SK-N-SH (cell line): ENCODE data around the gene TSHZ2. TPM values are rescaled to one million over a fixed set of nuclear protein-coding genes. Genes with fewer than 3 reads are reported as not detected.
"Not testable (repeated sequence)": the region's sequence is repeated elsewhere in the genome, so short reads cannot be mapped to it uniquely, and the experiment has no call there.

ENCODE experiments used
- CTCF ChIA-PET: fragments of 300-600, 350-600 bp; formaldehyde crosslinking; extraction: SDS; loops from one replicate; lab custom pipeline; 2021; lab: Yijun Ruan, JAX
- POLR2A ChIA-PET: fragments of 350-600 bp; sonication (Branson Sonifier 250); formaldehyde crosslinking; extraction: SDS; loops from one replicate; lab custom pipeline; 2020; ENCODE audit warnings: antibody characterized with exemption, inconsistent platforms; lab: Yijun Ruan, JAX
- DNase-seq: peaks from one replicate; pipeline ENCODE4 v3.0.0; 2012
- H2AFZ ChIP-seq: fragments of 200-600 bp; sonication (generic); 2 replicates; pipeline ENCODE4 v1.8.1; 2016; ENCODE audit warnings: antibody characterized with exemption, mild to moderate bottlenecking, low read depth
- H3F3A ChIP-seq: fragments of 200-600 bp; sonication (generic); replicated peaks from 2 replicates; pipeline ENCODE3; 2016; ENCODE audit warnings: antibody characterized with exemption, mild to moderate bottlenecking; ENCODE audit not compliant: insufficient read depth
- H3K27ac ChIP-seq, 2 experiments: fragments of 200-500 bp in 1 of 2; fragments of 200-600 bp in 1 of 2; sonication (Bioruptor generic) in 1 of 2; sonication (generic), shearing (Covaris generic) in 1 of 2; 2 replicates each; pipeline versions ENCODE4 v1.5.1 to v1.6.1; 2014 to 2016; ENCODE audit warnings: low read depth in 2 of 2, inconsistent platforms in 1 of 2, low read length in 1 of 2, mild to moderate bottlenecking in 1 of 2, mixed read lengths in 1 of 2
- H3K27me3 ChIP-seq: fragments of 200-600 bp; sonication (generic), shearing (Covaris generic); 2 replicates; pipeline ENCODE4 v1.6.1; 2016; ENCODE audit warnings: mixed run types; ENCODE audit not compliant: insufficient read depth
- H3K36me3 ChIP-seq, 2 experiments: fragments of 200-500 bp in 1 of 2; fragments of 200-600 bp in 1 of 2; sonication (Bioruptor generic) in 1 of 2; sonication (generic) in 1 of 2; replicated peaks in 1 of 2; 2 replicates each; pipeline versions ENCODE3 to v1.5.1; 2014 to 2016; ENCODE audit warnings: low read length in 1 of 2, mild to moderate bottlenecking in 1 of 2; ENCODE audit not compliant: insufficient read depth in 2 of 2, control insufficient read depth in 1 of 2
- H3K4me1 ChIP-seq, 2 experiments: fragments of 200-500 bp in 1 of 2; fragments of 200-600 bp in 1 of 2; sonication (Bioruptor generic) in 1 of 2; sonication (generic), shearing (Covaris generic) in 1 of 2; 2 replicates each; pipeline versions ENCODE4 v1.5.1 to v1.6.1; 2014 to 2016; ENCODE audit warnings: low read depth in 1 of 2, low read length in 1 of 2, mixed run types in 1 of 2; ENCODE audit not compliant: insufficient read depth in 2 of 2, control insufficient read depth in 1 of 2
- H3K4me2 ChIP-seq: fragments of 200-600 bp; sonication (generic), shearing (Covaris generic); 2 replicates; pipeline ENCODE4 v1.6.1; 2017; ENCODE audit warnings: mixed run types
- H3K4me3 ChIP-seq, 2 experiments: fragments of 200-500 bp in 1 of 2; fragments of 200-600 bp in 1 of 2; sonication (Bioruptor generic) in 1 of 2; sonication (generic), shearing (Covaris generic) in 1 of 2; 2 replicates each; pipeline versions ENCODE4 v1.5.1 to v1.8.1; 2014 to 2016; ENCODE audit warnings: low read depth in 2 of 2, inconsistent platforms in 1 of 2, low read length in 1 of 2, mild to moderate bottlenecking in 1 of 2, mixed read lengths in 1 of 2, moderate library complexity in 1 of 2
- H3K79me2 ChIP-seq: fragments of 200-600 bp; sonication (generic); 2 replicates; pipeline ENCODE4 v1.8.1; 2017; ENCODE audit warnings: mild to moderate bottlenecking; ENCODE audit not compliant: insufficient read depth
- H3K9ac ChIP-seq: fragments of 200-600 bp; sonication (generic); 2 replicates; pipeline ENCODE4 v1.6.1; 2017; ENCODE audit warnings: mixed run types
- H3K9me2 ChIP-seq: fragments of 200-600 bp; sonication (generic); 2 replicates; pipeline ENCODE4 v1.6.1; 2017; ENCODE audit warnings: mixed run types
- H3K9me3 ChIP-seq: fragments of 200-600 bp; sonication (generic); 2 replicates; pipeline ENCODE4 v1.6.1; 2017; ENCODE audit warnings: mixed run types, mild to moderate bottlenecking, moderate library complexity
- H4K20me1 ChIP-seq: fragments of 200-600 bp; sonication (generic); 2 replicates; pipeline ENCODE4 v1.6.1; 2017; ENCODE audit warnings: mild to moderate bottlenecking, mixed run types; ENCODE audit not compliant: insufficient read depth
- CHD2 ChIP-seq: fragments of 150-350 bp; IDR thresholded peaks from 2 replicates; pipeline ENCODE4 v1.6.1; 2018; ENCODE audit warnings: low read length; ENCODE audit not compliant: partially characterized antibody
- ELF1 ChIP-seq: IDR thresholded peaks from 2 replicates; pipeline ENCODE4 v1.4.0; 2012
- EP300 ChIP-seq, 2 experiments: IDR thresholded peaks; 2 replicates each; pipeline versions ENCODE4 v1.4.0 to v1.6.1; 2012; ENCODE audit warnings: borderline replicate concordance in 1 of 2, low read depth in 1 of 2, low read length in 1 of 2
- EZH2phosphoT487 ChIP-seq: fragments of 200-600 bp; sonication (generic); IDR thresholded peaks from 2 replicates; pipeline ENCODE4 v1.6.1; 2017; ENCODE audit warnings: low read depth, mixed run types, mild to moderate bottlenecking, antibody characterized with exemption, moderate library complexity, borderline replicate concordance
- FOSL2 ChIP-seq: IDR thresholded peaks from 2 replicates; pipeline ENCODE4 v1.4.0; 2012; ENCODE audit warnings: low read depth, mild to moderate bottlenecking, moderate library complexity, borderline replicate concordance
- FOXJ3 ChIP-seq: sonication (generic); formaldehyde crosslinking; IDR thresholded peaks from 2 replicates; pipeline ENCODE4 v1.5.1; 2020; ENCODE audit warnings: mild to moderate bottlenecking, missing genetic modification reagents
- FOXM1 ChIP-seq: IDR thresholded peaks from 2 replicates; pipeline ENCODE4 v1.4.0; 2012; ENCODE audit warnings: low read depth, mild to moderate bottlenecking
- NRF1 ChIP-seq: IDR thresholded peaks from 2 replicates; pipeline ENCODE4 v1.6.1; 2012; ENCODE audit warnings: low read depth, mild to moderate bottlenecking, low read length
- RAD21 ChIP-seq: IDR thresholded peaks from 2 replicates; pipeline ENCODE4 v1.6.1; 2012; ENCODE audit warnings: mild to moderate bottlenecking, low read length
- RCOR1 ChIP-seq: fragments of 150-350 bp; IDR thresholded peaks from 2 replicates; pipeline ENCODE4 v1.6.1; 2017; ENCODE audit warnings: antibody characterized with exemption, low read length
- REST ChIP-seq: IDR thresholded peaks from 2 replicates; pipeline ENCODE4 v1.6.1; 2012; ENCODE audit warnings: mild to moderate bottlenecking, low read depth, low read length, moderate library complexity
- SIN3A ChIP-seq: IDR thresholded peaks from 2 replicates; pipeline ENCODE4 v1.6.1; 2012; ENCODE audit warnings: low read depth, mild to moderate bottlenecking, low read length, moderate library complexity, borderline replicate concordance
- SMC3 ChIP-seq: IDR thresholded peaks from 2 replicates; pipeline ENCODE4 v1.6.1; 2012; ENCODE audit warnings: low read depth, low read length, improper control_type of control experiment
- TAF1 ChIP-seq: IDR thresholded peaks from 2 replicates; pipeline ENCODE4 v1.6.1; 2012; ENCODE audit warnings: low read depth, mild to moderate bottlenecking, low read length, moderate library complexity, borderline replicate concordance
- TCF12 ChIP-seq: IDR thresholded peaks from 2 replicates; pipeline ENCODE4 v1.4.0; 2012
- TEAD4 ChIP-seq: IDR thresholded peaks from 2 replicates; pipeline ENCODE4 v1.4.0; 2012; ENCODE audit warnings: mild to moderate bottlenecking, borderline replicate concordance; ENCODE audit not compliant: insufficient read depth
- USF1 ChIP-seq: IDR thresholded peaks from 2 replicates; pipeline ENCODE4 v1.4.0; 2012; ENCODE audit warnings: low read depth, borderline replicate concordance
- USF2 ChIP-seq: fragments of 150-350 bp; IDR thresholded peaks from 2 replicates; pipeline ENCODE4 v1.6.1; 2017; ENCODE audit warnings: antibody characterized with exemption, low read length, low read depth, borderline replicate concordance
- ZBTB33 ChIP-seq: IDR thresholded peaks from 2 replicates; pipeline ENCODE4 v1.4.0; 2012; ENCODE audit warnings: low read depth, borderline replicate concordance
- WGBS: methylation state at CpG from one replicate; pipeline ENCODE4 v1.1.6; 2017; ENCODE audit warnings: low lambda C conversion rate; 5-methylcytosine and 5-hydroxymethylcytosine counted together
- polyA plus RNA-seq, 3 experiments: library from polyadenylated mRNA; depleted of rRNA; stranded (reverse); fragments of >200 nt; gene quantifications; 2 replicates each; pipeline ENCODE4 v1.2.3, GENCODE V29; 2012
- TF ChIP-seq, protein P1 (sequence below): fragments of 150-350 bp; IDR thresholded peaks from 2 replicates; pipeline ENCODE4 v1.6.1; 2016; ENCODE audit warnings: mild to moderate bottlenecking, low read depth, low read length

The TSHZ2 gene
- polyA plus RNA-seq, 1 of the 3 experiments (the other 2 are of a cell fraction), result 0.13 TPM

DNA sequence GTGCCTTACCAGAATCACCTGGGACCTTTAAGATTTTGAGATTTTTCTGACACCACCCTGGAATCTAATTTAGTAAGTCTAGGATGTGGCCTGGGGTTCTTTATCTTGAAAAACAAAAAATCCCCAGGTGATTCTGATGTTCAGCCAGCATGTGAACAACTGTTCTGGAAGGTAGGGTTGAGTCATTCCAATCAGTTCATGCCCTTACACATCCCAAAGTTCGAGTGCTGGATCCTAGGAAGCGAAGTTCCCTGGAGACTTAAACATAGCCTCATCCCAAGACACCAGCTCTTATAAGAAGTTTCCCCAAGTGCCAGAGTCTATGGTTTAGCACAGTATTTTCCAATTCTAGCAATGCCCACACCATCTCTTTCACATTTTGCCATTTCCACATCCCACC, 6.3 kb upstream of the TSHZ2 start:
- Histone ChIP-seq H3K79me2 (no peaks in the 10 kb centered on the region), H3K4me3 (no peak overlapping the region), H3K9ac (no peak overlapping the region), H3K4me2 (no peak overlapping the region), H3F3A (no peaks in the 10 kb centered on the region), H3K36me3 (no peaks in the 10 kb centered on the region), H4K20me1 (no peaks in the 10 kb centered on the region), H3K27ac (no peak overlapping the region), H3K27me3 (no peaks in the 10 kb centered on the region), H2AFZ (no peak overlapping the region), H3K9me3 (no peaks in the 10 kb centered on the region), H3K9me2 (no peaks in the 10 kb centered on the region), H3K4me1 (no peaks in the 10 kb centered on the region)
- TF ChIP-seq CHD2 (no peak), USF2 (no peak), SMC3 (no peak), RAD21 (no peak), REST (no peak), FOXM1 (no peak), SIN3A (no peak), ELF1 (no peak), TAF1 (no peak), EP300 (IDR thresholded peaks at IDR 0.05; ENCODE audit: borderline replicate concordance in 1 of 2, low read depth in 1 of 2, low read length in 1 of 2) (no peak), RCOR1 (no peak), TCF12 (no peak), ZBTB33 (no peak), USF1 (no peak), NRF1 (no peak), FOSL2 (no peak), FOXJ3 (CRISPR knock-in tag) (no peak), TEAD4 (no peak), EZH2phosphoT487 (no peak)
- TF ChIP-seq, protein P1, sequence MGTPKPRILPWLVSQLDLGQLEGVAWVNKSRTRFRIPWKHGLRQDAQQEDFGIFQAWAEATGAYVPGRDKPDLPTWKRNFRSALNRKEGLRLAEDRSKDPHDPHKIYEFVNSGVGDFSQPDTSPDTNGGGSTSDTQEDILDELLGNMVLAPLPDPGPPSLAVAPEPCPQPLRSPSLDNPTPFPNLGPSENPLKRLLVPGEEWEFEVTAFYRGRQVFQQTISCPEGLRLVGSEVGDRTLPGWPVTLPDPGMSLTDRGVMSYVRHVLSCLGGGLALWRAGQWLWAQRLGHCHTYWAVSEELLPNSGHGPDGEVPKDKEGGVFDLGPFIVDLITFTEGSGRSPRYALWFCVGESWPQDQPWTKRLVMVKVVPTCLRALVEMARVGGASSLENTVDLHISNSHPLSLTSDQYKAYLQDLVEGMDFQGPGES, result no peak
- WGBS, result 50% methylated on average over 2 of the region's 2 CpGs
- POLR2A ChIA-PET, result no interaction called here
- no peak for DNase-seq
- CTCF ChIA-PET, result no interaction called here

- H3K27ac ChIP-seq, H2AFZ ChIP-seq, H3K79me2 ChIP-seq, H3K36me3 ChIP-seq, H3K4me3 ChIP-seq, H3K9me2 ChIP-seq, DNase-seq, H3K9ac ChIP-seq, H3K4me1 ChIP-seq, H4K20me1 ChIP-seq, H3K27me3 ChIP-seq, H3F3A ChIP-seq, H3K9me3 ChIP-seq, POLR2A ChIA-PET, CTCF ChIA-PET, H3K4me2 ChIP-seq: not testable (repeated sequence)
These were observed 5.6 kb upstream of the TSHZ2 start for GRCh38 chr20:52966543-52966942.
